Mucosa of descending colon (tissue), 3 donors: ENCODE results near the gene ACOX1. TPM values are rescaled to one million over a fixed set of nuclear protein-coding genes. Genes with fewer than 3 reads are reported as not detected.

ENCODE experiments used
- ATAC-seq: fragments of 200-7000 bp; cut with Tn5 transposase; one replicate; pipeline ENCODE4 v1.9.1; 2020; ENCODE audit warnings: mild to moderate bottlenecking, moderate library complexity
- DNase-seq, 3 donors: peaks; one replicate each; pipeline ENCODE4 v3.0.0-alpha.2; 2020
- H3K36me3 ChIP-seq: fragments of 200-600 bp; one replicate; pipeline ENCODE4 v1.8.0; 2021; ENCODE audit warnings: low read depth, mild to moderate bottlenecking
- H3K4me1 ChIP-seq: fragments of 200-600 bp; one replicate; pipeline ENCODE4 v1.8.0; 2021; ENCODE audit warnings: low read depth, mild to moderate bottlenecking
- H3K4me3 ChIP-seq: fragments of 200-600 bp; one replicate; pipeline ENCODE4 v1.8.0; 2021; ENCODE audit warnings: mild to moderate bottlenecking
- H3K9me3 ChIP-seq: fragments of 200-600 bp; one replicate; pipeline ENCODE4 v1.8.0; 2021; ENCODE audit warnings: mild to moderate bottlenecking
- CTCF ChIP-seq: fragments of 200-600 bp; IDR thresholded peaks from one replicate; pipeline ENCODE4 v1.8.0; 2022; ENCODE audit warnings: antibody characterized with exemption, mild to moderate bottlenecking
- intact Hi-C, 2 donors: fragments of 100-400 bp; cut with DNase I in 1 of 2; cut with micrococcal nuclease in 1 of 2; formaldehyde crosslinking; loops; one replicate each; pipeline versions ENCODE4 v1.11.0 to v1.11.1; 2022; cut with DNase I, micrococcal nuclease
- total RNA-seq, 3 donors: library from RNA; stranded (reverse); fragmentation: NEBNext Ultra II Directional in 2 of 3; extraction: Animal tissue kit (Norgen Biotek cat#: 25700) in 2 of 3; gene quantifications; one replicate each; pipeline versions ENCODE4 v1.2.1 to v1.2.4, GENCODE V29; 2021 to 2023
- donor health status: DM: no; HTN: no; CAD: no; lungs with moderate emphysema.
- donor health status: DM: no; HTN: no; CAD: no.
- donor health status: DM: no; HTN: yes; CAD: no.

ACOX1 gene
- total RNA-seq, 3 donors from 2014 or later, result 128 to 272 (median 154) TPM

GRCh38 chr17:75919611-75920010 is 59.4 kb downstream of the ACOX1 start:
- no peaks in the 10 kb centered on the region for H3K36me3 ChIP-seq
- no peaks in the 10 kb centered on the region for H3K9me3 ChIP-seq
- ATAC-seq (no peak), DNase-seq (no peak)
- TF ChIP-seq CTCF, result no peak
- H3K4me1 ChIP-seq, result no peaks in the 10 kb centered on the region
- no peak overlapping the region for H3K4me3 ChIP-seq
- intact Hi-C loops, result no loop called here

- TF ChIP-seq CTCF, result no peak
- no peaks in the 10 kb centered on the region for H3K9me3 ChIP-seq
- no peak overlapping the region for H3K4me3 ChIP-seq
- no peaks in the 10 kb centered on the region for H3K36me3 ChIP-seq
- no peak for DNase-seq
- intact Hi-C loops, result no loop called here
- H3K4me1 ChIP-seq, result no peaks in the 10 kb centered on the region
- no peak for ATAC-seq
Measured at GRCh38 chr17:75917917-75918445, 61.0 kb downstream of the ACOX1 start.

GRCh38 chr17:75917141-75917916 is 61.6 kb downstream of the ACOX1 start:
- Histone ChIP-seq H3K4me1 (no peaks in the 10 kb centered on the region), H3K36me3 (no peaks in the 10 kb centered on the region), H3K4me3 (no peak overlapping the region), H3K9me3 (no peaks in the 10 kb centered on the region)
- no peak for ATAC-seq
- no peak for DNase-seq
- intact Hi-C loops, result no loop called here
- TF ChIP-seq CTCF, result no peak

GRCh38 chr17:75915268-75915667 is 63.7 kb downstream of the ACOX1 start:
- no peaks in the 10 kb centered on the region for H3K9me3 ChIP-seq
- H3K36me3 ChIP-seq, result no peaks in the 10 kb centered on the region
- peaks cover 2% of the 10 kb centered on the region for H3K4me1 ChIP-seq
- ATAC-seq (no peak), DNase-seq (no peak)
- no peak overlapping the region for H3K4me3 ChIP-seq
- no peak for TF ChIP-seq CTCF
- intact Hi-C loops, result no loop called here

GRCh38 chr17:75914643-75915267 is 64.2 kb downstream of the ACOX1 start:
- Histone ChIP-seq H3K9me3 (no peaks in the 10 kb centered on the region), H3K4me3 (no peak overlapping the region), H3K36me3 (no peaks in the 10 kb centered on the region), H3K4me1 (peaks cover 5% of the 10 kb centered on the region)
- ATAC-seq (peak; percentile 46), DNase-seq (no peak)
- no peak for TF ChIP-seq CTCF
- intact Hi-C loops, result no loop called here
